GM13977 (cell line): Measurements from ENCODE around the gene STK17A.
A peak's percentile ranks its signal among the peaks of the same experiment; 100 is the strongest.

ENCODE experiments used
- DNase-seq: peaks from one replicate; pipeline ENCODE4 v3.0.0; 2012; ENCODE audit warnings: low spot score
- CTCF ChIP-seq: IDR thresholded peaks from 2 replicates; pipeline ENCODE4 v1.5.1; 2012; ENCODE audit warnings: mild to moderate bottlenecking, control low read depth; ENCODE audit not compliant: insufficient read depth; ENCODE audit errors: extremely low read depth, missing control alignments
- in situ Hi-C: fragments of 300-500 bp; cut with MboI; formaldehyde crosslinking; loops from one replicate; pipeline ENCODE4 v1.12.0; 2022; ENCODE audit warnings: low sequenced_read_pairs, low pct_unique_long_range_greater_than_20kb, mixed read lengths, inconsistent platforms; ENCODE audit not compliant: unreplicated experiment

The STK17A gene

GRCh38 chr7:43582503-43583423 is at the start of gene STK17A:
Gene STK17A (plus strand): TSS chr7:43583108. CDS start chr7:43583244, 136 bp downstream.
- peak; percentile 93 for DNase-seq
- TF ChIP-seq CTCF, result peak; percentile 100
- in situ Hi-C loops, result loop anchor here (5.0 to 10.0 kb wide), 2 partner anchors 112 to 260 kb away; no protein-coding TSS in a partner anchor

GRCh38 chr7:43533801-43534479 is 49.0 kb upstream of the STK17A start:
- no peak for DNase-seq
- in situ Hi-C loops, result no loop called here

GRCh38 chr7:43535031-43535451 is 47.9 kb upstream of the STK17A start:
- DNase-seq, result no peak
- in situ Hi-C loops, result no loop called here
- TF ChIP-seq CTCF, result no peak

More at GRCh38 chr7:43533801-43534479, 49.0 kb upstream of the STK17A start:
- TF ChIP-seq CTCF, result no peak

- in situ Hi-C loops, result no loop called here
- DNase-seq, result no peak
- TF ChIP-seq CTCF, result no peak
Measured at GRCh38 chr7:43535810-43536585, 46.9 kb upstream of the STK17A start.

GRCh38 chr7:43536773-43537172 is 46.1 kb upstream of the STK17A start:
- no peak for TF ChIP-seq CTCF
- in situ Hi-C loops, result no loop called here
- no peak for DNase-seq
